ENCODE results near the gene SIGLEC15. TPM values are rescaled to one million over a fixed set of nuclear protein-coding genes. Genes with fewer than 3 reads are reported as not detected.

The SIGLEC15 gene
- total and polyA plus RNA-seq, 4 donors = 0.10 to 0.47 (median 0.11) TPM; not detected in 1

GRCh38 chr18:45854036-45854586 lies 28.6 kb downstream of the SIGLEC15 start:
- Histone ChIP-seq H3K4me1 (ENCODE audit: control insufficient read depth, insufficient read depth, low read length) (no peaks in the 10 kb centered on the region), H3K27ac (ENCODE audit: low read depth, low read length) (no peak overlapping the region), H3K9me3 (ENCODE audit: control insufficient read depth, insufficient read depth, low read length) (no peaks in the 10 kb centered on the region), H3K27me3 (ENCODE audit: control insufficient read depth, insufficient read depth, low read length) (no peaks in the 10 kb centered on the region), H3K4me3 (ENCODE audit: low read depth, low read length) (no peak overlapping the region), H3K36me3 (ENCODE audit: control insufficient read depth, insufficient read depth, low read length) (peaks cover 39% of the 10 kb centered on the region)
- DNase-seq (ENCODE audit: low read depth in 4 of 6, low spot score in 6 of 6) = no peak
- WGBS (ENCODE audit: insufficient coverage) = no CpG with 5 or more reads among the region's 2 CpGs

- WGBS (ENCODE audit: insufficient coverage) = no CpG with 5 or more reads among the region's 4 CpGs
- Histone ChIP-seq H3K27ac (ENCODE audit: low read depth, low read length) (no peak overlapping the region), H3K27me3 (ENCODE audit: control insufficient read depth, insufficient read depth, low read length) (no peaks in the 10 kb centered on the region), H3K9me3 (ENCODE audit: control insufficient read depth, insufficient read depth, low read length) (no peaks in the 10 kb centered on the region), H3K4me1 (ENCODE audit: control insufficient read depth, insufficient read depth, low read length) (no peaks in the 10 kb centered on the region), H3K36me3 (ENCODE audit: control insufficient read depth, insufficient read depth, low read length) (peaks cover 37% of the 10 kb centered on the region), H3K4me3 (ENCODE audit: low read depth, low read length) (no peak overlapping the region)
- no peak for DNase-seq (ENCODE audit: low read depth in 4 of 6, low spot score in 6 of 6)
Observed at GRCh38 chr18:45856531-45856930, 31.1 kb downstream of the SIGLEC15 start.

GRCh38 chr18:45859334-45859733 lies 33.9 kb downstream of the SIGLEC15 start:
- WGBS (ENCODE audit: insufficient coverage) = no CpG with 5 or more reads among the region's 3 CpGs
- Histone ChIP-seq H3K27me3 (ENCODE audit: control insufficient read depth, insufficient read depth, low read length) (no peaks in the 10 kb centered on the region), H3K4me3 (ENCODE audit: low read depth, low read length) (no peak overlapping the region), H3K9me3 (ENCODE audit: control insufficient read depth, insufficient read depth, low read length) (no peaks in the 10 kb centered on the region), H3K4me1 (ENCODE audit: control insufficient read depth, insufficient read depth, low read length) (no peaks in the 10 kb centered on the region), H3K27ac (ENCODE audit: low read depth, low read length) (no peak overlapping the region), H3K36me3 (ENCODE audit: control insufficient read depth, insufficient read depth, low read length) (peaks cover 31% of the 10 kb centered on the region)
- no peak for DNase-seq (ENCODE audit: low read depth in 4 of 6, low spot score in 6 of 6)

- Histone ChIP-seq H3K27me3 (ENCODE audit: control insufficient read depth, insufficient read depth, low read length) (no peaks in the 10 kb centered on the region), H3K9me3 (ENCODE audit: control insufficient read depth, insufficient read depth, low read length) (no peaks in the 10 kb centered on the region), H3K4me3 (ENCODE audit: low read depth, low read length) (no peak overlapping the region), H3K4me1 (ENCODE audit: control insufficient read depth, insufficient read depth, low read length) (no peaks in the 10 kb centered on the region), H3K27ac (ENCODE audit: low read depth, low read length) (no peak overlapping the region), H3K36me3 (ENCODE audit: control insufficient read depth, insufficient read depth, low read length) (peaks cover 27% of the 10 kb centered on the region)
- DNase-seq (ENCODE audit: low read depth in 4 of 6, low spot score in 6 of 6) = no peak
- WGBS (ENCODE audit: insufficient coverage) = no CpG with 5 or more reads among the region's 4 CpGs
Observed at GRCh38 chr18:45860492-45860891, 35.0 kb downstream of the SIGLEC15 start.

- H3K9me3 ChIP-seq (ENCODE audit: control insufficient read depth, insufficient read depth, low read length) = no peaks in the 10 kb centered on the region
- no peak for DNase-seq (ENCODE audit: low read depth in 4 of 6, low spot score in 6 of 6)
- no peaks in the 10 kb centered on the region for H3K27me3 ChIP-seq (ENCODE audit: control insufficient read depth, insufficient read depth, low read length)
- no peaks in the 10 kb centered on the region for H3K4me1 ChIP-seq (ENCODE audit: control insufficient read depth, insufficient read depth, low read length)
- no peak overlapping the region for H3K4me3 ChIP-seq (ENCODE audit: low read depth, low read length)
- no CpG with 5 or more reads among the region's 3 CpGs for WGBS (ENCODE audit: insufficient coverage)
- H3K36me3 ChIP-seq (ENCODE audit: control insufficient read depth, insufficient read depth, low read length) = peaks cover 32% of the 10 kb centered on the region
- H3K27ac ChIP-seq (ENCODE audit: low read depth, low read length) = no peak overlapping the region
Observed at GRCh38 chr18:45860971-45861370, 35.5 kb downstream of the SIGLEC15 start.

- H3K27ac ChIP-seq (ENCODE audit: low read depth, low read length) = no peak overlapping the region
- no peaks in the 10 kb centered on the region for H3K4me1 ChIP-seq (ENCODE audit: control insufficient read depth, insufficient read depth, low read length)
- WGBS (ENCODE audit: insufficient coverage) = no CpG with 5 or more reads among the region's 1 CpG
- DNase-seq (ENCODE audit: low read depth in 4 of 6, low spot score in 6 of 6) = no peak
- H3K36me3 ChIP-seq (ENCODE audit: control insufficient read depth, insufficient read depth, low read length) = peaks cover 35% of the 10 kb centered on the region
- no peak overlapping the region for H3K4me3 ChIP-seq (ENCODE audit: low read depth, low read length)
- no peaks in the 10 kb centered on the region for H3K9me3 ChIP-seq (ENCODE audit: control insufficient read depth, insufficient read depth, low read length)
- no peaks in the 10 kb centered on the region for H3K27me3 ChIP-seq (ENCODE audit: control insufficient read depth, insufficient read depth, low read length)
Observed at GRCh38 chr18:45861926-45862325, 36.5 kb downstream of the SIGLEC15 start.

GRCh38 chr18:45863469-45863868 lies 38.0 kb downstream of the SIGLEC15 start:
- no peaks in the 10 kb centered on the region for H3K27me3 ChIP-seq (ENCODE audit: control insufficient read depth, insufficient read depth, low read length)
- WGBS (ENCODE audit: insufficient coverage) = no CpG with 5 or more reads among the region's 1 CpG
- no peaks in the 10 kb centered on the region for H3K9me3 ChIP-seq (ENCODE audit: control insufficient read depth, insufficient read depth, low read length)
- H3K36me3 ChIP-seq (ENCODE audit: control insufficient read depth, insufficient read depth, low read length) = peaks cover 26% of the 10 kb centered on the region
- no peak overlapping the region for H3K4me3 ChIP-seq (ENCODE audit: low read depth, low read length)
- no peak for DNase-seq (ENCODE audit: low read depth in 4 of 6, low spot score in 6 of 6)
- no peaks in the 10 kb centered on the region for H3K4me1 ChIP-seq (ENCODE audit: control insufficient read depth, insufficient read depth, low read length)
- no peak overlapping the region for H3K27ac ChIP-seq (ENCODE audit: low read depth, low read length)

- DNase-seq (ENCODE audit: low read depth in 4 of 6, low spot score in 6 of 6) = no peak
- WGBS (ENCODE audit: insufficient coverage) = 100% methylated on average over 1 of the region's 5 CpGs
Observed at GRCh38 chr18:45864081-45864480, 38.6 kb downstream of the SIGLEC15 start.

GRCh38 chr18:45865466-45865865 lies 40.0 kb downstream of the SIGLEC15 start:
- no peak for DNase-seq (ENCODE audit: low read depth in 4 of 6, low spot score in 6 of 6)
- no peaks in the 10 kb centered on the region for H3K4me1 ChIP-seq (ENCODE audit: control insufficient read depth, insufficient read depth, low read length)
- no peak overlapping the region for H3K4me3 ChIP-seq (ENCODE audit: low read depth, low read length)
- H3K9me3 ChIP-seq (ENCODE audit: control insufficient read depth, insufficient read depth, low read length) = no peaks in the 10 kb centered on the region
- H3K36me3 ChIP-seq (ENCODE audit: control insufficient read depth, insufficient read depth, low read length) = peaks cover 18% of the 10 kb centered on the region
- WGBS (ENCODE audit: insufficient coverage) = no CpG with 5 or more reads among the region's 5 CpGs
- no peaks in the 10 kb centered on the region for H3K27me3 ChIP-seq (ENCODE audit: control insufficient read depth, insufficient read depth, low read length)
- no peak overlapping the region for H3K27ac ChIP-seq (ENCODE audit: low read depth, low read length)

More at GRCh38 chr18:45864081-45864480, 38.6 kb downstream of the SIGLEC15 start:
- no peaks in the 10 kb centered on the region for H3K27me3 ChIP-seq (ENCODE audit: control insufficient read depth, insufficient read depth, low read length)
- H3K27ac ChIP-seq (ENCODE audit: low read depth, low read length) = no peak overlapping the region
- H3K9me3 ChIP-seq (ENCODE audit: control insufficient read depth, insufficient read depth, low read length) = no peaks in the 10 kb centered on the region
- peaks cover 23% of the 10 kb centered on the region for H3K36me3 ChIP-seq (ENCODE audit: control insufficient read depth, insufficient read depth, low read length)
- no peaks in the 10 kb centered on the region for H3K4me1 ChIP-seq (ENCODE audit: control insufficient read depth, insufficient read depth, low read length)
- no peak overlapping the region for H3K4me3 ChIP-seq (ENCODE audit: low read depth, low read length)

- 91% methylated on average over 7 of the region's 7 CpGs for WGBS (ENCODE audit: insufficient coverage)
- peaks cover 1% of the 10 kb centered on the region for H3K9me3 ChIP-seq (ENCODE audit: control insufficient read depth, insufficient read depth, low read length)
- no peaks in the 10 kb centered on the region for H3K4me1 ChIP-seq (ENCODE audit: control insufficient read depth, insufficient read depth, low read length)
- H3K4me3 ChIP-seq (ENCODE audit: low read depth, low read length) = no peak overlapping the region
- no peak for DNase-seq (ENCODE audit: low read depth in 4 of 6, low spot score in 6 of 6)
- H3K27me3 ChIP-seq (ENCODE audit: control insufficient read depth, insufficient read depth, low read length) = no peaks in the 10 kb centered on the region
- no peak overlapping the region for H3K27ac ChIP-seq (ENCODE audit: low read depth, low read length)
- peaks cover 19% of the 10 kb centered on the region for H3K36me3 ChIP-seq (ENCODE audit: control insufficient read depth, insufficient read depth, low read length)
Observed at GRCh38 chr18:45870419-45870818, 44.9 kb downstream of the SIGLEC15 start.

All from spinal cord (tissue), 10 donors.